Sciatic nerve (tissue), 2 donors: ENCODE data around the gene RIMS3. TPM values are rescaled to one million over a fixed set of nuclear protein-coding genes. Genes with fewer than 3 reads are reported as not detected.
"Not testable (repeated sequence)": the region's sequence is repeated elsewhere in the genome, so short reads cannot be mapped to it uniquely, and the experiment has no call there.

Source experiments
- ATAC-seq: fragments of 200-7000 bp; cut with Tn5 transposase; one replicate; pipeline ENCODE4 v1.9.1; 2020; ENCODE audit warnings: mild to moderate bottlenecking, moderate library complexity
- DNase-seq: peaks from one replicate; pipeline ENCODE4 v3.0.0-alpha.2; 2020; ENCODE audit warnings: low spot score
- intact Hi-C: fragments of 100-400 bp; cut with DNase I; formaldehyde crosslinking; loops from one replicate; pipeline ENCODE4 v1.14.2; 2022
- total RNA-seq: library from RNA; stranded (reverse); fragmentation: NEBNext Ultra II Directional; extraction: Animal tissue kit (Norgen Biotek cat#: 25700); gene quantifications from one replicate; pipeline ENCODE4 v1.2.1, GENCODE V29; 2021
- donor health status: DM: no; HTN: no; CAD: no.
- donor health status: DM: no; HTN: no; CAD: no.

The RIMS3 gene
- total RNA-seq, 1 donor from 2014 or later = 8.7 TPM

- intact Hi-C loops = no loop called here
- DNase-seq (peak; percentile 45), ATAC-seq (no peak)
Observed at GRCh38 chr1:40636777-40637176, 28.7 kb downstream of the RIMS3 start.

DNA sequence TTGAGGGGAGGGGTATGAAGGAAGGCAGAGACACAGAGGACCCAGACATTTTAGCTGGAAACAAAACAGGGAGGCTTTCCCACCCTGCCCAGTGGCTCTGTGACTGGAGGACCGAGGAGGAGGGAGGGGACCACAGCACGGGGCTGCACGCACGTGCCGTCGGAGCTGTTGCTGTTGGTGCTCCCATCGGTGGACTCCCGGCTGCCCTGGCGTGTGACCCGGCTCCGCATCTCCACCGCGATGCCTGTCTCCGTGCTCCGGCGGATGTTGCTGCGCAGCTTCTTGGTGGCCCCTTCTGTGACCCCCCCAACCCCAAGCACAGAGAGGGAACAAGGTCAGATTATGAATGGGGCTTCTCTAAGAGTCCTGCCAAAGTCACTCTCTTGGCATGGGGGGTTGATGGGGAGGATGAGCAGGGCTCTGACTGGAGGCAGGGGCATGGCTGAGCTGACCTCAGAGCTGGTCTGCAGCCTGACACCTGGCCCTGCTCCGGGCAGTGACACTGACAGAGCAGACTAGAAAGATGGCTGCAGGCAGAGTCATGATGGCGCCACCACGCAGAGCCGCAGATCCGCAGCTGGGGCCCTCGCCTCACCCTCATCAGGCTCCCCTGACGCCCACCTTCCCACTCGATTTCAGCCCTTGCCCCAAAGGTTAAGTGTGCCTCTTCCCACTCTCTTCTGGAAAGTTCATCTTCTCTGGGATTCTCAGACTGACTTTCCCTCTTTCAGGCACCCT is 29.6 kb downstream of the RIMS3 start:
- ATAC-seq (no peak), DNase-seq (peak; percentile 43)
- intact Hi-C loops = no loop called here

- DNase-seq (peak; percentile 2), ATAC-seq (no peak)
- intact Hi-C loops = no loop called here
Observed at GRCh38 chr1:40634901-40635655, 30.4 kb downstream of the RIMS3 start.

DNA sequence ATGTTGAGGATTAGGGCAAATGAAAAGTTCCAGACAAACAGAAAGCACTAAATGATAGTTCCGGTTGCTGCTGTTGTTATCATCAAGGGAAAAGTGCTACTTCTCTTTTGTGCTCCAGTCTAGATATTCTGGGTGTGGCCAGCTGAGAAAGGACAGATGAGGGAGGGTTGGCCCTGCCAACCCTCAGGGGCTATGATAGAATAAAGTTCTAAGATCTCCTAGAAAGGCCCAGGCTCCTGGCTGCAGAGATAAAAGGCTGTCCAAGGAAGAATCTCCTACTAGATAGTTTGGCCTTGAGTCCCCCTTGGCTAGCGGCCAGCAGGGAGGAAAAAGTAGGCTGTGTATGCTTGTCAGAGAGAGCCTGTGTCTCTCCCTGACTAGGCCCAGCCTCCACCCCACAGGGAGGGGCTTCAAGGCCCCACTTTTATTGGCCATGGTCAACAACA is 31.5 kb downstream of the RIMS3 start:
- intact Hi-C loops = no loop called here
- peak; percentile 60 for DNase-seq
- ATAC-seq = no peak

GRCh38 chr1:40633523-40633922 is 32.0 kb downstream of the RIMS3 start:
- ATAC-seq (no peak), DNase-seq (no peak)
- intact Hi-C loops = no loop called here

DNA sequence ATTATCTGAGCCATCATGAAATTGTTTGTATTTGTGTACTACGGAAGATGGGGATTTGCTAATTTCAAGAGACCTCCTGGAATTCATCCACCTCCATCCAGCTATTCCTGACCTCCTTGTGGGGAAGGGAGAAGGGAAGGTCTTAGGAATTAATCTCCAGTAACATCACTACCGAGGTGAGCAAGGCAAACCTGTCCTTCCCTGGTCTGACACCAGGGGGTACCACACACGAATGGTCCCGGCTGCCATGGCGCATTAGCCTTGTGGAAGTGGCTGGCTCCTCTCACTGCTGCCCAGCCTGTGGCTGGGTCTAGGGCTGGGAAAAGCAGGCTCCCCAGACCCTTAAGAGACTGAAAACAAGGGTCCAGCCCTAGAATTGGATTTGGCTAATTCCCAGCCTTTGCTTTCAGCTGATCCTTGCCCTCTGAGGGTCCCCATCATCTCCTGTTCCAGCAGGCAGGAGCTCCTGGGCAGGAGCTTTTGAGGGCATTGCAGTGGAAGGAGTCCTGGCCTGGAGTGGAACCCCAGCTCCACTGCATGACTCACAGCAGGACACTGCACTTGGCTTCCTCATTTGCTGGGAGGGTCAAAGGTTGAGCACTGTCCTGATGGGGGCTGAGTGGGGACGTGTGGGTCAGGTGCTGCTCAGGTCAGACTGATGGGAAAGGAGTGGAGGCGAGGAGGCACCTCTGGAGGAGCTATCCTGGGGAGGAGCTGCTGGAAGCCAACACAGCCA is 34.8 kb downstream of the RIMS3 start:
- ATAC-seq (no peak), DNase-seq (peak; percentile 51)
- intact Hi-C loops = no loop called here

GRCh38 chr1:40629546-40629945 is 35.9 kb downstream of the RIMS3 start:
- ATAC-seq, intact Hi-C loops: not testable (repeated sequence)
- peak; percentile 45 for DNase-seq

DNA sequence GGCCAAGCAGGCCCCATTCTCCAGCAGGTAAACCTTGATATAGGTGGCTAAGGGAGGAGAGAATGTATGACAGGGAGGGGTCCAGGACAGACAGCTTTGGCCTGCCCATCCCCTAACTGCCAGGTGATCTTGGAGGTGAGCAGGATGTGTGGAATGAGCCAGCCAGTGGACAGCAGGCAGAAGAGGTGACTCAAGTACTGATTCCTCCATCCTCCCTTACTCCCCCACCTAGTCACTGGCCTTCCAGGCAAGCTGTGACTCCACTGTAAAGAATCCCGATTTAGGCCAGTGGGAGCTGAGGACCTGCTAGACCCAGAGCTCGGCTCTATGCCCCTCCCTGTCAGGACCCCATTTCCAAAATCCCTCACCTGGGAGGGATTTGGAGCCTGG is 36.6 kb downstream of the RIMS3 start:
- ATAC-seq (no peak), DNase-seq (no peak)
- intact Hi-C loops = no loop called here

- no peak for DNase-seq
- intact Hi-C loops = no loop called here
Observed at GRCh38 chr1:40627987-40628902, 37.2 kb downstream of the RIMS3 start.

GRCh38 chr1:40626383-40626770 is 39.1 kb downstream of the RIMS3 start:
- DNase-seq (no peak), ATAC-seq (no peak)
- intact Hi-C loops = no loop called here

More at GRCh38 chr1:40627987-40628902, 37.2 kb downstream of the RIMS3 start:
- no peak for ATAC-seq

GRCh38 chr1:40625476-40626382 is 39.8 kb downstream of the RIMS3 start:
- intact Hi-C loops = no loop called here
- no peak for ATAC-seq
- DNase-seq = no peak

GRCh38 chr1:40625076-40625475 is 40.4 kb downstream of the RIMS3 start:
- no peak for DNase-seq
- intact Hi-C loops = no loop called here
- ATAC-seq = no peak

DNA sequence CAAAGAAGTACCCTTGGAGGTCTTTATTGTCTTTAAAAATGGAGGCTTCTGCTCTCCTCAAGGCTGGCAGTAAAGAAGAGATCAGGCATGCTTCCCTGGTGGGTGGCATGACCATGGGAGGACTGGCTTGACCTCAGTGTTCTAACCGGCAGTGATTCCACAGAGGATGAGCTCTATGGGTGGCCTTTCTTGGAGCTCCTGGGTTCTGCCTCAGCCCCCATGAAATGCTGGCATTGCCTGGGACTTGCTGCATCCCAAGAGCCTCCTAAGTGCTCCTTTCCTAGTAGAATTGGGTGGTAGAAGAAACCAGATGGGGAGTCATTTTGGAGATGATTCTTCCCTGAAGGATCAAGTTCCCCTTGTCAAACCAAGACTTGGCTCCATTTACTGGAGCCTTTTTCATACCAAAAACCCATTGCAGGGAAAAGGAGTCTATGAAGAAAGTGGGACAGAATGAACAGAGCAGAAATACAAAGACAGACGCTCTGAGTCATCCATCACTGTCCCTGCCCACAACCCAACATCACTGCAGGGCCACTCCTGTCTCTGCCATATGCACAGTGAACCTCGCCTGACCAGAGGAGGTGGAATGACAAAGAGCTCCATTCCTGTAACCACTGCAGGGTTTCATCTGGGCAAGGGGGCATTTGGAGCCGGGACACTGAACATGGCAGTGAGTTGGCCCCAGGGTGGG is 42.4 kb downstream of the RIMS3 start:
- intact Hi-C loops = loop anchor here (5.0 kb wide), 1 partner anchor 866 kb away; no protein-coding TSS in a partner anchor
- ATAC-seq (no peak), DNase-seq (no peak)

GRCh38 chr1:40621821-40622450 is 43.5 kb downstream of the RIMS3 start:
- ATAC-seq (no peak), DNase-seq (no peak)
- intact Hi-C loops = loop anchor here (5.0 kb wide), 1 partner anchor 865 kb away; no protein-coding TSS in a partner anchor

- intact Hi-C loops = loop anchor here (5.0 kb wide), 1 partner anchor 863 kb away; no protein-coding TSS in a partner anchor
- DNase-seq = no peak
- ATAC-seq = no peak
Observed at GRCh38 chr1:40620586-40621210, 44.8 kb downstream of the RIMS3 start.

DNA sequence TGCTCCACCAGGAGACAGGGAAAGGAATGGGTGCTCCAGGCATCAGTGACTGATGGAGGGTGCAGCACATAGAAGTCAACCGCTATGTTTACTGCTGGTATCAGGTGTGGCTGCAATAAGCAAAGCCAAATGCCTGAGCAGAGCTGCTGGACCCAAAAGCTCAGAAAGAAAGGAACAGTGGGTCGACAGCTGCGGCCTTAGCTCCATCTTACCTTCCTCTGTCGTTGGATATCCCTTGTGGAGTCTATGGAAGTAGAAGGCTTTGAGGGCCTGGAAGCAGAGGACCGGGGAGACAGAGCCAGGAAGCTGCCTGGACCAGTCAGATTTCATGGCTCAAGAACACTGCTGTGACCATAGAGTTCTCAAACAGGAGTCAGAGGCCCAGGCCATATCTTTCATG is 45.3 kb downstream of the RIMS3 start:
- no peak for ATAC-seq
- intact Hi-C loops = loop anchor here (5.0 kb wide), 1 partner anchor 863 kb away; no protein-coding TSS in a partner anchor
- no peak for DNase-seq
